ENCODE measurements around the gene LRRC28. TPM values are rescaled to one million over a fixed set of nuclear protein-coding genes. Genes with fewer than 3 reads are reported as not detected.

Gene LRRC28
- total and polyA plus RNA-seq, 9 of the 15 experiments (the other 6 are each of a cell fraction or from before 2014, with no cell fraction given), result 5.5 to 17.4 (median 7.9) TPM

DNA sequence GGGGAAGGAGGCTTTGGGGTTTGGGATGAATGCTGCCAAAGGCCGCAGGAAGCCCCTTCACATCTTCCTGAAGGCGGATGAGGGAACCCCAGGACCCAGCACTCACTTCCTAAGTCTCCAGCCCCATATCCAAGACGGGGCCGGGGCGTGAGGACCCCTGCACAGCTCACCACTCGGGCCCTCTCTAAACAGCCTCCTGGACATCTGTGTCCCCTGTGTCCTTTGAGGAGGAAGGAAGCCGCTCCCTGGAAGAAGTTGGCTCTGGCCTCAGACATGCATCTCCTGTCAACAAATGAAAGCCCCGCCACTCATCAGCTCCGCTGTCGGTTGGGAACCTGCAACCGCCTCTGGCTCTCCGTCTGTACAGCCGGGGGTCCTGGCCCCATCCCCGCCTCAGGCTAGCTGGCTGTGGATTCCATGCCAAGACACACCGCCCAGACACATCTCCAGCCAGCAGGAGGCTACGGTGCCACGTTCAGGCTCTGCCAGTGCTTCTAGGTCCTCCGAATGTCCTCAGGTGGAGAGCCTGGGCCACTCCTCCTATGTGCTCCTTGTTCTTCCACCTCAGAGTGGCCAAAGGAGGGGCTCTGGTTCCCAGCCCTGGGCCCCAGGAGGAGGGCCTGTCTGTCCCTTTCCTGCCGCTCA lies 174.5 kb downstream of the LRRC28 start:
- no peak for FAIRE-seq
- H2AFZ ChIP-seq (ENCODE audit: low read depth, low read length), result no peak overlapping the region
- no peak for DNase-seq (ENCODE audit: extremely low read depth in 1 of 4, low spot score in 3 of 4)
- no peak overlapping the region; a peak in 1 of 4 replicates for H3K9ac ChIP-seq (ENCODE audit: insufficient read depth in 1 of 2, low read depth in 2 of 2, low read length in 2 of 2)
- H3K4me2 ChIP-seq (ENCODE audit: insufficient read depth, low read length), result no peak overlapping the region
- no TSS peak for BruUV-seq (replicated peaks)
- H3K27me3 ChIP-seq (ENCODE audit: control insufficient read depth in 2 of 2, insufficient read depth in 2 of 2, low read length in 2 of 2), result peaks cover 9 to 50% of the 10 kb centered on the region in 2 experiments; a peak in 4 of 5 replicates
- H3K79me2 ChIP-seq (ENCODE audit: control insufficient read depth, insufficient read depth, low read length), result no peaks in the 10 kb centered on the region
- H3K36me3 ChIP-seq (ENCODE audit: control insufficient read depth, insufficient read depth, low read length), result no peaks in the 10 kb centered on the region
- H3K4me1 ChIP-seq (replicated peaks in 1 of 2; ENCODE audit: control insufficient read depth in 2 of 2, insufficient read depth in 2 of 2, low read length in 2 of 2), result no peaks in the 10 kb centered on the region; a peak in 1 of 5 replicates
- peaks cover 3% of the 10 kb centered on the region for H3K9me1 ChIP-seq (ENCODE audit: control insufficient read depth, insufficient read depth, low read length)
- TF ChIP-seq, protein P1, sequence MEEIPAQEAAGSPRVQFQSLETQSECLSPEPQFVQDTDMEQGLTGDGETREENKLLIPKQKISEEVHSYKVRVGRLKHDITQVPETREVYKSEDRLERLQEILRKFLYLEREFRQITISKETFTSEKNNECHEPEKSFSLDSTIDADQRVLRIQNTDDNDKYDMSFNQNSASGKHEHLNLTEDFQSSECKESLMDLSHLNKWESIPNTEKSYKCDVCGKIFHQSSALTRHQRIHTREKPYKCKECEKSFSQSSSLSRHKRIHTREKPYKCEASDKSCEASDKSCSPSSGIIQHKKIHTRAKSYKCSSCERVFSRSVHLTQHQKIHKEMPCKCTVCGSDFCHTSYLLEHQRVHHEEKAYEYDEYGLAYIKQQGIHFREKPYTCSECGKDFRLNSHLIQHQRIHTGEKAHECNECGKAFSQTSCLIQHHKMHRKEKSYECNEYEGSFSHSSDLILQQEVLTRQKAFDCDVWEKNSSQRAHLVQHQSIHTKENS (CRISPR knock-in tag; IDR thresholded peaks at IDR 0.05), result no peak
- no peak for TF ChIP-seq OTX1 (CRISPR knock-in tag; IDR thresholded peaks at IDR 0.05)
- no peak for TF ChIP-seq TGIF2 (CRISPR knock-in tag; IDR thresholded peaks at IDR 0.05)
- TF ChIP-seq, protein P2, sequence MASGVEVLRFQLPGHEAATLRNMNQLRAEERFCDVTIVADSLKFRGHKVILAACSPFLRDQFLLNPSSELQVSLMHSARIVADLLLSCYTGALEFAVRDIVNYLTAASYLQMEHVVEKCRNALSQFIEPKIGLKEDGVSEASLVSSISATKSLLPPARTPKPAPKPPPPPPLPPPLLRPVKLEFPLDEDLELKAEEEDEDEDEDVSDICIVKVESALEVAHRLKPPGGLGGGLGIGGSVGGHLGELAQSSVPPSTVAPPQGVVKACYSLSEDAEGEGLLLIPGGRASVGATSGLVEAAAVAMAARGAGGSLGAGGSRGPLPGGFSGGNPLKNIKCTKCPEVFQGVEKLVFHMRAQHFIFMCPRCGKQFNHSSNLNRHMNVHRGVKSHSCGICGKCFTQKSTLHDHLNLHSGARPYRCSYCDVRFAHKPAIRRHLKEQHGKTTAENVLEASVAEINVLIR (CRISPR knock-in tag; IDR thresholded peaks at IDR 0.05), result no peak
- no peak for TF ChIP-seq MBD2 (IDR thresholded peaks at IDR 0.05; ENCODE audit: borderline replicate concordance, low read depth)
- no peak for TF ChIP-seq PPARD (CRISPR knock-in tag; IDR thresholded peaks at IDR 0.05)
- ChIA-PET POLR2A (interaction anchor here (0.7 kb wide), 1 partner anchor 11 kb away, joined by 3 read pairs; no protein-coding TSS in a partner anchor), CTCF (ENCODE audit: low intra/inter-chr PET ratio) (no interaction called here)
- H3K4me3 ChIP-seq, result no peak overlapping the region
- no peak; the same call in 1 of the 3 replicates for ATAC-seq
- 6% methylated on average over 18 of the region's 19 CpGs for WGBS (ENCODE audit: insufficient coverage, low coverage, missing lambda C conversion rate)
- in situ Hi-C loops (cut with MboI), result no loop called here
- H3K9me3 ChIP-seq (replicated peaks; ENCODE audit: control insufficient read depth, insufficient read depth, low read depth, low read length), result no peaks in the 10 kb centered on the region
- no peaks in the 10 kb centered on the region for H4K20me1 ChIP-seq (replicated peaks; ENCODE audit: control insufficient read depth, insufficient read depth, low read length)
- no peak overlapping the region for H3K27ac ChIP-seq (ENCODE audit: extremely low read depth, low read depth, low read length)
- intact Hi-C loops (cut with micrococcal nuclease), result no loop called here

Data from K562 (cell line).